ENCODE results near the gene SREBF2. TPM values are rescaled to one million over a fixed set of nuclear protein-coding genes. Genes with fewer than 3 reads are reported as not detected.

Gene SREBF2
- total and polyA plus RNA-seq, 2 donors (not counting 1 experiment from before 2014, with no cell fraction given): 116 to 287 TPM

GRCh38 chr22:41925783-41926460 is 93.0 kb downstream of the SREBF2 start:
- H3K4me1 Mint-ChIP-seq: peaks cover 66% of the 10 kb centered on the region
- POLR2A ChIA-PET: interaction anchor here (0.6 to 16.8 kb wide), 16 partner anchors 8 to 513 kb away, joined by 3 to 960 read pairs (median 6); partner anchors contain the start of genes CENPM, SHISA8, SNU13 and SREBF2
- H3K9ac ChIP-seq (ENCODE audit: low read length): peak overlapping the region; percentile 93

More at GRCh38 chr22:41925783-41926460, 93.0 kb downstream of the SREBF2 start:
- H3K27me3 ChIP-seq (replicated peaks in 1 of 4; ENCODE audit: control extremely low read depth in 1 of 4, control insufficient read depth in 3 of 4, insufficient read depth in 4 of 4, low read length in 3 of 4): no peaks in the 10 kb centered on the region
- peak overlapping the region; percentile 94 to 95 for H3K27ac ChIP-seq (ENCODE audit: low read length in 2 of 2)
- Mint-ChIP-seq H3K9me3 (ENCODE audit: insufficient read depth) (no peaks in the 10 kb centered on the region), H3K27ac (peak overlapping the region; percentile 99), H3K4me3 (peak overlapping the region; percentile 100), H3K27me3 (no peaks in the 10 kb centered on the region)
- peaks cover 25% of the 10 kb centered on the region for H4K20me1 ChIP-seq (ENCODE audit: control insufficient read depth, insufficient read depth, low read length, poor library complexity, severe bottlenecking)
- peaks cover 54% of the 10 kb centered on the region for H3K79me2 ChIP-seq (ENCODE audit: control insufficient read depth, insufficient read depth, low read length)
- DNase-seq: peak; percentile 88
- no peak overlapping the region for H2AFZ ChIP-seq (ENCODE audit: insufficient read depth, low read depth, low read length, poor library complexity, severe bottlenecking)
- intact Hi-C loops (cut with micrococcal nuclease): loop anchor here (1.0 kb wide), 2 partner anchors 10 to 14 kb away; no protein-coding TSS in a partner anchor
- H3K36me3 ChIP-seq (replicated peaks in 1 of 2; ENCODE audit: control extremely low read depth in 1 of 2, control insufficient read depth in 1 of 2, extremely low read depth in 1 of 2, insufficient read depth in 2 of 2, low read length in 1 of 2): peaks cover 0 to 32% of the 10 kb centered on the region in 2 experiments
- peaks cover 0 to 5% (median 0%) of the 10 kb centered on the region in 3 donors for H3K9me3 ChIP-seq (ENCODE audit: control extremely low read depth in 1 of 3, control insufficient read depth in 2 of 3, insufficient read depth in 1 of 3, low read length in 2 of 3)
- under 1% methylated on average over 35 of the region's 48 CpGs for WGBS (ENCODE audit: insufficient coverage)
- H3K4me3 ChIP-seq (ENCODE audit: control extremely low read depth in 1 of 5, extremely low read depth in 1 of 5, insufficient read depth in 1 of 5, low read depth in 2 of 5, low read length in 4 of 5): peak overlapping the region; percentile 59 to 96 (median 88)
- peak overlapping the region; percentile 93 for H3K4me2 ChIP-seq (replicated peaks; ENCODE audit: low read depth, low read length, poor library complexity, severe bottlenecking)
- CTCF ChIA-PET: interaction anchor here (0.8 to 17.9 kb wide), 17 partner anchors 9 to 229 kb away, joined by 3 to 499 read pairs (median 6); partner anchors contain the start of genes CENPM, SMIM45 and SREBF2
- TF ChIP-seq EZH2 (IDR thresholded peaks at IDR 0.05; ENCODE audit: borderline replicate concordance, insufficient read depth, low read depth, low read length, poor library complexity, severe bottlenecking) (no peak), CTCF (IDR thresholded peaks at IDR 0.05) (peak; percentile 83)
- peaks cover 70 to 86% of the 10 kb centered on the region in 2 donors for H3K4me1 ChIP-seq (ENCODE audit: control insufficient read depth in 2 of 2, insufficient read depth in 2 of 2, low read length in 2 of 2)
- ATAC-seq (ENCODE audit: low read depth): peak; percentile 46
